HCT116 (cell line): ENCODE measurements around the gene PRCD. TPM values are rescaled to one million over a fixed set of nuclear protein-coding genes. Genes with fewer than 3 reads are reported as not detected.

Experiments
- ATAC-seq: fragments of 200-7000 bp; cut with Tn5 transposase; 2 replicates; pipeline ENCODE4 v1.9.1; 2020; ENCODE audit warnings: mild to moderate bottlenecking, moderate library complexity
- BruUV-seq: library from RNA; stranded (reverse); fragments of 400-500 nt; replicated peaks from 2 replicates; lab custom pipeline; 2021; lab: Mats Ljungman, UMichigan
- CTCF ChIA-PET: fragments of 300-600 bp; sonication (Branson Sonifier 250); formaldehyde crosslinking; loops from one replicate; lab custom pipeline; 2021; ENCODE audit warnings: antibody characterized with exemption; lab: Charles Lee
- POLR2A ChIA-PET: fragments of 300-600, 350-600 bp; sonication (Branson Sonifier 250); formaldehyde crosslinking; loops from one replicate; lab custom pipeline; 2021; ENCODE audit warnings: antibody characterized with exemption; lab: Charles Lee
- RAD21 ChIA-PET, 2 experiments: fragments of 300-600 bp; sonication (Branson Sonifier 250); formaldehyde crosslinking; loops; one replicate each; lab custom pipeline; 2023; ENCODE audit warnings: low total read pairs in 2 of 2; ENCODE audit not compliant: uncharacterized antibody in 2 of 2, unreplicated experiment in 2 of 2, low non-redundant PET in 1 of 2; lab: Charles Lee
- DNase-seq: peaks from one replicate; pipeline ENCODE4 v3.0.0-alpha.2; 2010; ENCODE audit warnings: low read depth, low spot score
- H2AFZ ChIP-seq: fragments of 200-600 bp; shearing (Covaris generic), sonication (generic); 2 replicates; pipeline ENCODE4 v1.6.1; 2017; ENCODE audit warnings: low read depth, mixed run types, mixed read lengths, antibody characterized with exemption, low read length; ENCODE audit not compliant: poor library complexity, severe bottlenecking
- H3K27ac ChIP-seq: 2 replicates; pipeline ENCODE4 v1.5.1; 2012; ENCODE audit warnings: low read depth, low read length
- H3K27me3 ChIP-seq: fragments of 200-600 bp; sonication (generic); 2 replicates; pipeline ENCODE4 v1.6.1; 2016; ENCODE audit warnings: mixed run types, low read length, mixed read lengths; ENCODE audit not compliant: insufficient read depth
- H3K36me3 ChIP-seq, 2 experiments: fragments of 200-500 bp in 1 of 2; fragments of 200-600 bp in 1 of 2; sonication (Bioruptor generic) in 1 of 2; sonication (generic) in 1 of 2; 2 replicates each; pipeline versions ENCODE4 v1.5.1 to v1.6.1; 2014 to 2016; ENCODE audit warnings: low read length in 2 of 2, inconsistent platforms in 1 of 2, mixed read lengths in 1 of 2, mixed run types in 1 of 2; ENCODE audit not compliant: insufficient read depth in 2 of 2, control insufficient read depth in 1 of 2
- H3K4me1 ChIP-seq, 2 experiments: fragments of 200-600 bp in 1 of 2; sonication (generic) in 1 of 2; 2 replicates each; pipeline versions ENCODE4 v1.5.1 to v1.6.1; 2012 to 2017; ENCODE audit warnings: low read length in 2 of 2, inconsistent platforms in 1 of 2, mild to moderate bottlenecking in 1 of 2, mixed read lengths in 1 of 2, mixed run types in 1 of 2, moderate library complexity in 1 of 2; ENCODE audit not compliant: insufficient read depth in 2 of 2, control insufficient read depth in 1 of 2
- H3K4me2 ChIP-seq: fragments of 200-600 bp; sonication (generic); 2 replicates; pipeline ENCODE4 v1.6.1; 2017; ENCODE audit warnings: mixed run types, low read length, mixed read lengths
- H3K4me3 ChIP-seq, 2 experiments: fragments of 200-600 bp in 1 of 2; sonication (generic) in 1 of 2; replicated peaks in 1 of 2; 2 replicates each; pipeline ENCODE4 v1.5.1; 2011 to 2016; ENCODE audit warnings: low read length in 2 of 2, control low read depth in 1 of 2, low read depth in 1 of 2, mild to moderate bottlenecking in 1 of 2, mixed read lengths in 1 of 2, mixed run types in 1 of 2
- H3K79me2 ChIP-seq: fragments of 200-600 bp; sonication (generic); 2 replicates; pipeline ENCODE4 v1.6.1; 2017; ENCODE audit warnings: mild to moderate bottlenecking, mixed run types, low read length, moderate library complexity, mixed read lengths; ENCODE audit not compliant: insufficient read depth
- H3K9ac ChIP-seq: fragments of 200-600 bp; sonication (generic); 2 replicates; pipeline ENCODE4 v1.6.1; 2016; ENCODE audit warnings: low read length, mixed read lengths
- H3K9me2 ChIP-seq: fragments of 200-600 bp; sonication (generic), shearing (Covaris generic); 2 replicates; pipeline ENCODE4 v1.6.1; 2017; ENCODE audit warnings: mixed run types, mild to moderate bottlenecking, moderate library complexity; ENCODE audit not compliant: insufficient read depth
- H3K9me3 ChIP-seq, 2 experiments: fragments of 200-500 bp in 1 of 2; fragments of 200-600 bp in 1 of 2; sonication (Bioruptor generic) in 1 of 2; sonication (generic) in 1 of 2; 2 replicates each; pipeline ENCODE4 v1.6.1; 2014 to 2017; ENCODE audit warnings: low read length in 2 of 2, mixed read lengths in 2 of 2, inconsistent platforms in 1 of 2, low read depth in 1 of 2, mild to moderate bottlenecking in 1 of 2, mixed run types in 1 of 2, moderate library complexity in 1 of 2; ENCODE audit not compliant: control insufficient read depth in 1 of 2, insufficient read depth in 1 of 2
- H4K20me1 ChIP-seq: fragments of 200-600 bp; sonication (generic), shearing (Covaris generic); 2 replicates; pipeline ENCODE4 v1.6.1; 2017; ENCODE audit warnings: mixed run types, mild to moderate bottlenecking, moderate library complexity; ENCODE audit not compliant: insufficient read depth
- CEBPB ChIP-seq: IDR thresholded peaks from 2 replicates; pipeline ENCODE4 v1.6.1; 2012; ENCODE audit warnings: low read depth
- ELF1 ChIP-seq: IDR thresholded peaks from 2 replicates; pipeline ENCODE4 v1.6.1; 2012; ENCODE audit warnings: low read depth, borderline replicate concordance
- POLR2AphosphoS5 ChIP-seq: IDR thresholded peaks from 2 replicates; pipeline ENCODE4 v1.6.1; 2011; ENCODE audit warnings: mild to moderate bottlenecking, low read depth, low read length, moderate library complexity
- YY1 ChIP-seq: IDR thresholded peaks from 2 replicates; pipeline ENCODE4 v1.6.1; 2011; ENCODE audit warnings: low read length, low read depth, moderate library complexity, mild to moderate bottlenecking; ENCODE audit not compliant: insufficient replicate concordance; ENCODE audit errors: extremely low read depth
- ZNF274 ChIP-seq: fragments of 200-500 bp; sonication (Bioruptor generic); IDR thresholded peaks from 2 replicates; pipeline ENCODE4 v1.6.1; 2014; ENCODE audit warnings: mild to moderate bottlenecking, low read depth, low read length, inconsistent platforms
- intact Hi-C: fragments of 100-400 bp; cut with micrococcal nuclease; formaldehyde crosslinking; loops from 2 replicates; pipeline ENCODE4 v1.10.0; 2022
- total RNA-seq: library from RNA; stranded (reverse); gene quantifications from one replicate; pipeline ENCODE4 v1.2.1, GENCODE V29; 2021; ENCODE audit not compliant: unreplicated experiment
- TF ChIP-seq, protein P1 (sequence below): IDR thresholded peaks from 2 replicates; pipeline ENCODE4 v1.6.1; 2012

PRCD gene
- total RNA-seq, 1 experiment from 2014 or later: not detected

DNA sequence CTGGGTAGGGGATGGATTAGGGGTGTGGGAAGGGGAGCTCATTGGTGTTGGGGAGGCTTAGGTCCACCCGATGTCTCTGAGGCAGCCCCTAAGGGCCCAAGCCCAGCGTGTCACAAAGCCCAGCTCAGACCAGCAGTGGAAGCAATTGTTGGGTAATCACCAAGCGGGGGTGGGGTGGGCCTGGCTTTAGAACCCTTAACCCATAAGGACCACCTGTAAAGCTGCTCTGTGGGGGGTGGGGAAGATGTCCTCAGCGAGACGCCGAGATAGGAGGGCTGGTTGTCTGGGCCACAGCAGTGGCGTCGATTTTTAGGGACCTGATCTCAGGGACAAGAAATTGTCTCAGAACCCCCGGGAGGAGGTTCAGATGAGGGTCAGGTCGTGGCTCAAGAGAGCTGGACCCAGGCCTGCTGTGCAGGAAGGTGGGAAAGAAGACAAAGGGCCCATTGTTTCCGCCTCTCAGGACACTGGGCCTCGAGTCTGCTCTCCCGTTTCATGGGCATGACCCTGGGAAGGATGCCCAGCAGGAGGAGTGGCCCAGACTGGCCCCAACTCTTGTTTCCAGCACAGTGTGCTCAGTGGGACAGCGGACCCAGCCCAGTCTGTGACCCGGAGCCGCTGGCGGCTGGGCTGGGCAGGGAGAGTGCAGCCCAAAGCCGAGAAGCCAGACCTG lies 29.9 kb downstream of the PRCD start:
- peak overlapping the region; percentile 7; the same call in 1 of the 2 replicates for H3K27ac ChIP-seq
- CTCF ChIA-PET: no interaction called here
- intact Hi-C loops: no loop called here

DNA sequence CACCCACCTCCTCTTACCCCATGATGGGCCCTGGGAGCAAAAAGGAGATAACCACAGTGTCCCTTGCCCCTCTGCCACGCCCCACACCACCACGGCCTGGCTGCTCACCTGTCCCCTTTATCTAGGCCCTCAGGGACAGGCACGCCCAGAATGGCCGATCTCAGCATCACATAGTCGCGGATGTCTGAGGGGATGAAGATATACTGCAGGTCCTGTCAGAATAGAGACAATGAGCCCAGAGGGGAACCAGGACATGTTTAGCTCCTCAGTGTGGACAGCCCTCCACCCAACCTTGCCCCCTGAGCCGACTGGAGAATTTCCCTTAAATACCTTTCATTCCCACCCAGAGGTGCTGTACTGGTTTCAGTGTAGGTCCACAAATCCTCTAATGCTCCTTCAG lies 30.6 kb downstream of the PRCD start:
- no TSS peak for BruUV-seq
- intact Hi-C loops: no loop called here
- Histone ChIP-seq H4K20me1 (peaks cover 18% of the 10 kb centered on the region; the same call in 1 of the 2 replicates), H3K79me2 (peaks cover 7% of the 10 kb centered on the region; the same call in 1 of the 2 replicates), H3K27me3 (no peaks in the 10 kb centered on the region), H3K4me2 (no peak overlapping the region), H3K27ac (peak overlapping the region; percentile 7; the same call in 1 of the 2 replicates), H3K9me3 (no peaks in the 10 kb centered on the region), H2AFZ (no peak overlapping the region), H3K36me3 (peaks cover 0 to 18% of the 10 kb centered on the region in 2 experiments; a peak in 2 of 4 replicates), H3K9ac (no peak overlapping the region), H3K4me3 (no peak overlapping the region), H3K9me2 (no peaks in the 10 kb centered on the region), H3K4me1 (peaks cover 0 to 25% of the 10 kb centered on the region in 2 experiments; a peak in 1 of 4 replicates)
- POLR2A ChIA-PET: interaction anchor here (0.8 kb wide), 1 partner anchor 42 kb away, joined by 3 read pairs; no protein-coding TSS in a partner anchor
- DNase-seq: no peak
- ATAC-seq: no peak
- CTCF ChIA-PET: interaction anchor here (1.2 kb wide), 1 partner anchor 9 kb away, joined by 3 read pairs; no protein-coding TSS in a partner anchor
- RAD21 ChIA-PET: no interaction called here
- TF ChIP-seq, protein P1, sequence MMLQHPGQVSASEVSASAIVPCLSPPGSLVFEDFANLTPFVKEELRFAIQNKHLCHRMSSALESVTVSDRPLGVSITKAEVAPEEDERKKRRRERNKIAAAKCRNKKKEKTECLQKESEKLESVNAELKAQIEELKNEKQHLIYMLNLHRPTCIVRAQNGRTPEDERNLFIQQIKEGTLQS: no peak
- TF ChIP-seq ZNF274 (no peak), YY1 (no peak), CEBPB (no peak)

More for the DNA sequence above, 29.9 kb downstream of the PRCD start:
- Histone ChIP-seq H3K4me3 (no peak overlapping the region), H4K20me1 (peaks cover 22% of the 10 kb centered on the region; the same call in 1 of the 2 replicates), H3K9me3 (no peaks in the 10 kb centered on the region), H3K4me1 (peaks cover 0 to 25% of the 10 kb centered on the region in 2 experiments; a peak in 1 of 4 replicates), H3K79me2 (peaks cover 15% of the 10 kb centered on the region; the same call in 1 of the 2 replicates), H3K27me3 (no peaks in the 10 kb centered on the region), H3K9ac (no peak overlapping the region), H3K9me2 (no peaks in the 10 kb centered on the region), H2AFZ (no peak overlapping the region), H3K36me3 (peaks cover under 1 to 25% of the 10 kb centered on the region in 2 experiments; a peak in 3 of 4 replicates), H3K4me2 (no peak overlapping the region)
- ATAC-seq (peak; percentile 30), DNase-seq (no peak)
- POLR2A ChIA-PET: interaction anchor here (0.8 kb wide), 2 partner anchors 21 to 42 kb away, joined by 3 read pairs; no protein-coding TSS in a partner anchor
- no peak for TF ChIP-seq ELF1
- 0 out of 2 replicates have a peak, but pooled peaks have one; percentile 26 for TF ChIP-seq POLR2AphosphoS5
- RAD21 ChIA-PET: no interaction called here
- no TSS peak for BruUV-seq
